ENCODE measurements around the gene BNIP5. TPM values are rescaled to one million over a fixed set of nuclear protein-coding genes. Genes with fewer than 3 reads are reported as not detected.

The BNIP5 gene
- total and polyA plus RNA-seq, 8 donors: 2.4 to 14.8 (median 4.6) TPM

DNA sequence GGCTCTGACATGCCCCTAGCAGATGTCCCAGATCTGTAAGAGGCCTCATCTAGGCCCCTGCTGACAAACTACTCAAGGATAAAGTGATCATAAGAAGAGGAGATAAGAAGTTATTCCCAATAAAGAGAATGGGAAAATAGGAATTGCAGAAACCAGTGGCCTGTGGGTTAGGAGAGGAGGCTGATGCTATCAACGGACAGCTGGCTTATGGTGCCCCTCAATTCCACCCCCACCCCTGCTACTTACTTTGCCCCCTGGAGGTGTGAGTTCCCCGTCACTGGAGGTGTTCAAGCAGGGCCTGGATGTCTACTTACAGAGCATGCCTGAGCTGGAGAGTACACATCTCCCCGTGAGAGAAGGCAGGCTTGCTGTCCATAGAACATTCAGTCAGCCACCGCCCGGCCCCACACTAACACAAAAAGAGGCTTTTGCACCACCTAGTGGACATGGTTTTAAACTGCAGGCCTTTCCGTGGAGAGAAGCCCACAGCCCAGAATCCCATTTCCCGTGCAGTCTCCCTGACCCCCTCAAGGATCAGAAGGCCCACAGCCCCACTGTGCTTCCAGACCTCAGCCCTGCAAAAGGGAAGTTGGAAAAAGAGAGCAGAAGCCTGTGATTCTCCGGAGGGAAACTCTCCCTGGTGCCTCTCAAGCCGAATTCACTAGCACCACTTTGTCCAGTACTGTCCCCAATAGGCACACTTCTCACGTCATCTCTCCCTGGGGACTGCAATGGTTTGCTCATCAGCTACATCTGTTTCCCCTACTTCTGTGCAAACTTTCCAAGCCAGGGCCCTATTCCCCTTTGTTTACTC lies 23.8 kb upstream of the BNIP5 start:
- no peak overlapping the region for H3K4me3 ChIP-seq
- H3K9me3 ChIP-seq: no peaks in the 10 kb centered on the region
- H3K27me3 ChIP-seq: no peaks in the 10 kb centered on the region
- peaks cover 8 to 42% (median 18%) of the 10 kb centered on the region in 4 donors for H3K4me1 ChIP-seq
- H3K27ac ChIP-seq: no peak overlapping the region
- intact Hi-C loops (cut with DNase I; ENCODE audit: low total_unique reads): loop anchor here (5.0 kb wide), 1 partner anchor 58 kb away; no protein-coding TSS in a partner anchor
- TF ChIP-seq, protein P1, sequence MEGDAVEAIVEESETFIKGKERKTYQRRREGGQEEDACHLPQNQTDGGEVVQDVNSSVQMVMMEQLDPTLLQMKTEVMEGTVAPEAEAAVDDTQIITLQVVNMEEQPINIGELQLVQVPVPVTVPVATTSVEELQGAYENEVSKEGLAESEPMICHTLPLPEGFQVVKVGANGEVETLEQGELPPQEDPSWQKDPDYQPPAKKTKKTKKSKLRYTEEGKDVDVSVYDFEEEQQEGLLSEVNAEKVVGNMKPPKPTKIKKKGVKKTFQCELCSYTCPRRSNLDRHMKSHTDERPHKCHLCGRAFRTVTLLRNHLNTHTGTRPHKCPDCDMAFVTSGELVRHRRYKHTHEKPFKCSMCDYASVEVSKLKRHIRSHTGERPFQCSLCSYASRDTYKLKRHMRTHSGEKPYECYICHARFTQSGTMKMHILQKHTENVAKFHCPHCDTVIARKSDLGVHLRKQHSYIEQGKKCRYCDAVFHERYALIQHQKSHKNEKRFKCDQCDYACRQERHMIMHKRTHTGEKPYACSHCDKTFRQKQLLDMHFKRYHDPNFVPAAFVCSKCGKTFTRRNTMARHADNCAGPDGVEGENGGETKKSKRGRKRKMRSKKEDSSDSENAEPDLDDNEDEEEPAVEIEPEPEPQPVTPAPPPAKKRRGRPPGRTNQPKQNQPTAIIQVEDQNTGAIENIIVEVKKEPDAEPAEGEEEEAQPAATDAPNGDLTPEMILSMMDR (IDR thresholded peaks at IDR 0.05): peak in 5 of 7 experiments; percentile 76 to 85 (median 82)
- TF ChIP-seq POLR2AphosphoS5 (IDR thresholded peaks at IDR 0.05) (peak in 1 of 3 donors; percentile 5), EP300 (IDR thresholded peaks at IDR 0.05) (no peak), POLR2A (IDR thresholded peaks at IDR 0.05) (no peak)
- peak; percentile 83 to 93 for DNase-seq
- 21 to 23% (median 23%) methylated on average over 10 of the region's 10 CpGs for whole genome bisulfite sequencing, 5 donors
- no peaks in the 10 kb centered on the region for H3K36me3 ChIP-seq

DNA sequence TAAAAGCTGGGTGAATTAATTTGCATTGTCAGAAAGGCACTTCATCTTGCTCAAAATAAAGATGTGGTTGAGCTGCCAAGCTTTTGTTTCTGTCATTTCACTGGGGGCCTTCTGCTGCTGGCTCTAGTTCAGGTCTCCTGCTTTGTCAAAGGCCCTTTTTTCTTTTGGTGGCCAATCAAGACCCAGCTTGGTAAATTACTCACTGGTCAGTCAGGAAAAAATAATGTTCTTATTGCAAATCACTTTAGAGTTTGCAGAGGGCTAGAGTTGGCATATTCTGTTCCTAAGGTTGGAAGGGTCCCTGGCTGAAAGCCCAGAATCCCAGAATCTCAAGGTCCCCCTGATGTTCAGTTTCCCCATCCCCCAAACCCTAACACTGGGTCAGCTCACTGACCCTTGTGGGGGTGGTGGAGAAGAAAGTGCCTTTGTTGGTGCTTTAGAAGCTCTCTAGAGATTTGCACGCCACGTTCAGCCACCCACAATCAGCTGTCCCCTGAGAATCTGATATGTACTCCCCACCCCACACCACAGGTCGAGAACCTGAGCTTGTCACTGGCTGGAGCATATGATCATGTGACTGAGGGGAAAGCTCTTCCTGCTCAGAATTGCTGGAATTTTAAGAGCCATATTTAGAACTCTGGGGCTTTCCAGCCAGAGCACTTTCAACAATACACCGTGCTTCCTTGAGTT lies 21.7 kb upstream of the BNIP5 start:
- peak overlapping the region in 3 of 5 donors; percentile 38 to 47 (median 44) for H3K27ac ChIP-seq
- peak in 1 of 2 donors; percentile 58 for DNase-seq
- peaks cover 8 to 29% (median 18%) of the 10 kb centered on the region in 4 donors for H3K4me1 ChIP-seq
- no peak for TF ChIP-seq POLR2A (IDR thresholded peaks at IDR 0.05)
- TF ChIP-seq POLR2AphosphoS5 (IDR thresholded peaks at IDR 0.05): peak in 1 of 3 donors; percentile 16
- TF ChIP-seq, protein P1 (IDR thresholded peaks at IDR 0.05): no peak
- no peak for TF ChIP-seq EP300 (IDR thresholded peaks at IDR 0.05)
- H3K9me3 ChIP-seq: no peaks in the 10 kb centered on the region
- H3K4me3 ChIP-seq: no peak overlapping the region
- no peaks in the 10 kb centered on the region for H3K36me3 ChIP-seq
- intact Hi-C loops (cut with DNase I; ENCODE audit: low total_unique reads): no loop called here
- WGBS, 5 donors: 21 to 39% (median 32%) methylated on average over 2 to 4 of the region's 4 CpGs
- H3K27me3 ChIP-seq: no peaks in the 10 kb centered on the region

DNA sequence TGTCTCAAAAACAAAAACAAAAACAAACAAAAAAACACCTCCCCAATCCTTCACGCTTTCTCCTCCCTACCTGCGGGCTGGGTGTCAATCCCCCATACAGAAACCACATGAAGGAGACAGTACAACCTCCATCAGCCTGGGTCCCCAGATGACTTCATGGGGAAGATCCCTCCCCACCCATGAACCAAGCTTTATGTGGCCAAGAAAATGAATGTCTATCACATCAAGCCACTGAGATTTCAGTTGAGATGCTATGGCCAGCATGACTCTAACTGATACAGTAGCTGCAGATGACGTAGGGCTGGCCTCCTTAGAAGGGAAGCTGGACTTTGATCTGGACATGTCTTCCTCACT lies 21.2 kb upstream of the BNIP5 start:
- no peaks in the 10 kb centered on the region for H3K27me3 ChIP-seq
- no peaks in the 10 kb centered on the region for H3K36me3 ChIP-seq
- peaks cover 8 to 29% (median 18%) of the 10 kb centered on the region in 4 donors for H3K4me1 ChIP-seq
- intact Hi-C loops (cut with DNase I; ENCODE audit: low total_unique reads): no loop called here
- 71 to 80% (median 75%) methylated on average over 3 of the region's 3 CpGs for WGBS, 5 donors
- no peaks in the 10 kb centered on the region for H3K9me3 ChIP-seq
- H3K4me3 ChIP-seq: no peak overlapping the region
- peak overlapping the region in 1 of 5 donors; percentile 38 for H3K27ac ChIP-seq
- TF ChIP-seq EP300 (IDR thresholded peaks at IDR 0.05): no peak
- TF ChIP-seq POLR2A (IDR thresholded peaks at IDR 0.05): no peak
- peak in 1 of 2 donors; percentile 40 for DNase-seq

DNA sequence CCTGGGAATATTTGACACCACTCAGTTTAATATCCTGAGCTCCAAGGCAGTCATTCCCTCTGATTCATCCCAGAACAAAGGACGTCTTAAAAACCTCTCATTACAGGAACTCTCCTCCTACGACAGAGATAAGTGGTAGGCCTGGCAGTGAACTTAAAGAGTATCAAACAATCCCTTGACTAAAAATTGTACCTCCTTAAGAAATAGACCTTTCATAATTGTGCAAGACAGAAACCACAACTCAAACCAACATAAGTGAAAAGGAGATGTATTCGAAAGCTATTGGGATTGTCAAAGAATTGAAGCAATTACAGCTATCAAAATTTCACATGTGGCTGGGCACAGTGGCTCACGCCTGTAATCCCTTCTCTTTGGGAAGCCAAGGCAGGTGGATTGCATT lies 19.1 kb upstream of the BNIP5 start:
- Histone ChIP-seq H3K4me3 (no peak overlapping the region), H3K4me1 (peaks cover 15 to 44% (median 25%) of the 10 kb centered on the region in 4 donors), H3K9me3 (no peaks in the 10 kb centered on the region), H3K27me3 (no peaks in the 10 kb centered on the region), H3K36me3 (no peaks in the 10 kb centered on the region), H3K27ac (no peak overlapping the region)
- WGBS, 5 donors: 61 to 83% (median 68%) methylated on average over 4 of the region's 4 CpGs
- DNase-seq: no peak
- TF ChIP-seq POLR2A (IDR thresholded peaks at IDR 0.05) (no peak), EP300 (IDR thresholded peaks at IDR 0.05) (no peak), POLR2AphosphoS5 (IDR thresholded peaks at IDR 0.05) (no peak)
- TF ChIP-seq, protein P1 (IDR thresholded peaks at IDR 0.05): no peak
- intact Hi-C loops (cut with DNase I; ENCODE audit: low total_unique reads): no loop called here

All from stomach (tissue), 9 donors.